ENCODE measurements around the gene LCOR. TPM values are rescaled to one million over a fixed set of nuclear protein-coding genes. Genes with fewer than 3 reads are reported as not detected.
A peak's percentile ranks its signal among the peaks of the same experiment; 100 is the strongest.

Gene LCOR
- total RNA-seq, 1 experiment from 2014 or later: 42.1 TPM

DNA sequence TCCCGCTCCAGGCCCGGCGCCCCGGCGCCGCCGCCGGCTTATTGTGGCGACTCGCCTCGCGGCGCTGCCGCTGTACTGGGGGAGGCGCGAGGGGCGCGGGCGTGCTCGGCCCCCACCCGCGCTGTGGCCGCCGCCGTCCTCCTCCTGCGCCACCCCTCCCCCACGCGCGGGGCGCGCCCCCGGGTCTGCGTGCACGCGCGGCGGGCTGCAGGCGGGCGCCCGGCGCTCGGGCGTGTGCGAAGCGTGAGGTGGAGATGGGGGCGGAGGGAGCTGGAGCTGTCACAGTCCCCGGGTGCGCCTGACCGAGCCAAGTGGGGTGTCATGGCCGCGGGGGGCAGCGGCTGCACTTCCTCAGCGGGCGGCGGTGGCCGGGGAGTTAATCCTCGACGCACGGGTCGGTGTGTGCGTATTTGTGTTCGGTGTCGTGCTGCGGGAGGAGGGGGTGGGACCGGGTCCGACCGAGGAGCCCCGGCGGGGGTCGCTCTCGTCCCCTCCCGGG lies 672 bp downstream of the LCOR start:
- peak overlapping the region; percentile 81 for H3K4me2 ChIP-seq (ENCODE audit: insufficient read depth, insufficient read length, low read length)
- no CpG with 5 or more reads among the region's 72 CpGs for WGBS (ENCODE audit: extremely low coverage, insufficient read length, low lambda C conversion rate)

More for the DNA sequence above, 672 bp downstream of the LCOR start:
- no peaks in the 10 kb centered on the region for H3K27me3 ChIP-seq (ENCODE audit: insufficient read depth, low read length)
- no peak overlapping the region for H3K4ac ChIP-seq (ENCODE audit: low read depth, low read length)
- H2BK12ac ChIP-seq (ENCODE audit: insufficient read length, low read depth, low read length): no peak overlapping the region
- no peaks in the 10 kb centered on the region; the same call in 1 of the 2 replicates for H3K4me1 ChIP-seq (ENCODE audit: insufficient read depth, low read length)
- H3K56ac ChIP-seq (ENCODE audit: insufficient read length, low read depth, low read length): no peak overlapping the region
- no peak overlapping the region for H3K27ac ChIP-seq (ENCODE audit: insufficient read length, low read depth, low read length)
- peak overlapping the region; percentile 25 for H3K9ac ChIP-seq (ENCODE audit: extremely low read depth, insufficient read length, low read length)
- H3K27me3 Mint-ChIP-seq (ENCODE audit: low read depth): peaks cover under 1% of the 10 kb centered on the region; the same call in 1 of the 2 replicates
- H3T11ph ChIP-seq (ENCODE audit: low read length): no peak overlapping the region
- no peak overlapping the region for H3K18ac ChIP-seq (ENCODE audit: insufficient read length, low read depth, low read length)
- no peaks in the 10 kb centered on the region for H4K20me1 ChIP-seq (ENCODE audit: control insufficient read depth, insufficient read depth, insufficient read length)
- peaks cover 3% of the 10 kb centered on the region for H3K23me2 ChIP-seq (ENCODE audit: insufficient read length, low read depth, low read length, poor library complexity, severe bottlenecking)
- no peak overlapping the region for H2BK120ac ChIP-seq (ENCODE audit: low read depth, low read length, poor library complexity, severe bottlenecking)
- no peak overlapping the region for H4K5ac ChIP-seq (ENCODE audit: insufficient read length, low read depth, low read length)
- no peak overlapping the region for H2BK15ac ChIP-seq (ENCODE audit: low read depth, low read length)
- H3K9me3 ChIP-seq (ENCODE audit: control insufficient read depth, low read depth, low read length): no peaks in the 10 kb centered on the region
- peaks cover 40% of the 10 kb centered on the region in 2 experiments for H3K4me1 Mint-ChIP-seq
- H3K23ac ChIP-seq (ENCODE audit: insufficient read length, low read depth, low read length): no peak overlapping the region
- H2BK5ac ChIP-seq (ENCODE audit: insufficient read length, low read length): no peak overlapping the region
- H4K91ac ChIP-seq (ENCODE audit: insufficient read length, low read depth, low read length): no peak overlapping the region
- TF ChIP-seq, protein P1, sequence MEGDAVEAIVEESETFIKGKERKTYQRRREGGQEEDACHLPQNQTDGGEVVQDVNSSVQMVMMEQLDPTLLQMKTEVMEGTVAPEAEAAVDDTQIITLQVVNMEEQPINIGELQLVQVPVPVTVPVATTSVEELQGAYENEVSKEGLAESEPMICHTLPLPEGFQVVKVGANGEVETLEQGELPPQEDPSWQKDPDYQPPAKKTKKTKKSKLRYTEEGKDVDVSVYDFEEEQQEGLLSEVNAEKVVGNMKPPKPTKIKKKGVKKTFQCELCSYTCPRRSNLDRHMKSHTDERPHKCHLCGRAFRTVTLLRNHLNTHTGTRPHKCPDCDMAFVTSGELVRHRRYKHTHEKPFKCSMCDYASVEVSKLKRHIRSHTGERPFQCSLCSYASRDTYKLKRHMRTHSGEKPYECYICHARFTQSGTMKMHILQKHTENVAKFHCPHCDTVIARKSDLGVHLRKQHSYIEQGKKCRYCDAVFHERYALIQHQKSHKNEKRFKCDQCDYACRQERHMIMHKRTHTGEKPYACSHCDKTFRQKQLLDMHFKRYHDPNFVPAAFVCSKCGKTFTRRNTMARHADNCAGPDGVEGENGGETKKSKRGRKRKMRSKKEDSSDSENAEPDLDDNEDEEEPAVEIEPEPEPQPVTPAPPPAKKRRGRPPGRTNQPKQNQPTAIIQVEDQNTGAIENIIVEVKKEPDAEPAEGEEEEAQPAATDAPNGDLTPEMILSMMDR (conservative IDR thresholded peaks at IDR 0.05): 0 out of 3 replicates have a peak, but pooled peaks have one; percentile 8
- no peak overlapping the region for H4K8ac ChIP-seq (replicated peaks; ENCODE audit: insufficient read length, low read depth, low read length)
- H3K14ac ChIP-seq (ENCODE audit: insufficient read depth, low read length): peak overlapping the region; percentile 73
- H3K9me3 Mint-ChIP-seq: no peaks in the 10 kb centered on the region
- H3K27ac Mint-ChIP-seq: peak overlapping the region in 1 of 3 experiments; percentile 64; a peak in 2 of 7 replicates
- H3K36me3 Mint-ChIP-seq (ENCODE audit: insufficient read depth in 1 of 3, low read depth in 3 of 3): peaks cover 5 to 17% (median 10%) of the 10 kb centered on the region in 3 experiments; a peak in 6 of 7 replicates
- H3K79me1 ChIP-seq (ENCODE audit: insufficient read depth, low read depth, low read length, poor library complexity, severe bottlenecking): no peaks in the 10 kb centered on the region
- DNase-seq: peak; percentile 75
- H2AFZ ChIP-seq (ENCODE audit: low read length): no peak overlapping the region
- peaks cover 24% of the 10 kb centered on the region; the same call in 1 of the 2 replicates for H3K79me2 ChIP-seq (ENCODE audit: insufficient read depth, low read length)
- H2BK20ac ChIP-seq (ENCODE audit: low read depth, low read length, poor library complexity, severe bottlenecking): no peak overlapping the region
- peak overlapping the region; percentile 84 to 88 for H3K4me3 Mint-ChIP-seq
- no peak overlapping the region for H2AK5ac ChIP-seq (ENCODE audit: insufficient read length, low read length)

All from H9 (cell line).